A375 (cell line): ENCODE data around the gene REG3A. TPM values are rescaled to one million over a fixed set of nuclear protein-coding genes. Genes with fewer than 3 reads are reported as not detected.

Experiments used
- total RNA-seq: library from RNA; depleted of rRNA; stranded (reverse); fragments of >200 nt; shearing (Covaris generic); gene quantifications from 2 replicates; pipeline ENCODE4 v1.2.3, GENCODE V29; 2014; rRNA removed

Gene REG3A
- not detected in 2 replicates for total RNA-seq

GRCh38 chr2:79159653-79160052, at the start of gene REG3A:
Gene REG3A (minus strand): TSS chr2:79159753. CDS start chr2:79159405, 348 bp downstream.

GRCh38 chr2:79120194-79120713, 39.3 kb downstream of the REG3A start, which contains the start of gene REG1A:
Gene REG1A (plus strand): TSS chr2:79120488. CDS start chr2:79120862, 374 bp downstream.

Other genes starting within 250 kb of the REG3A start
- gene REG3G, start 134.1 kb downstream of the REG3A start, total RNA-seq, result 1.1 TPM in 1 of 2 replicates, not detected in the other
- gene REG1B, start 71.8 kb downstream of the REG3A start, total RNA-seq, result not detected in 2 replicates
- gene REG1A, start 39.3 kb downstream of the REG3A start, total RNA-seq, result 0.37 TPM in 1 of 2 replicates, not detected in the other